ENCODE data around the gene FLII. TPM values are rescaled to one million over a fixed set of nuclear protein-coding genes. Genes with fewer than 3 reads are reported as not detected.
"Not testable (repeated sequence)": the region's sequence is repeated elsewhere in the genome, so short reads cannot be mapped to it uniquely, and the experiment has no call there.

The FLII gene
- total RNA-seq, 1 experiment from 2014 or later, result 115 TPM

GRCh38 chr17:18228176-18228682, 30.3 kb downstream of the FLII start:
- DNase-seq (ENCODE audit: low read depth in 1 of 2, low spot score in 2 of 2), result no peak
- Histone ChIP-seq H3K36me3 (no peaks in the 10 kb centered on the region; the same call in 1 of the 2 replicates), H3K4me1 (replicated peaks) (peaks cover 18% of the 10 kb centered on the region), H3K27ac (no peak overlapping the region), H3K4me3 (no peak overlapping the region), H3K9me3 (replicated peaks) (no peaks in the 10 kb centered on the region), H3K27me3 (replicated peaks) (no peaks in the 10 kb centered on the region)

DNA sequence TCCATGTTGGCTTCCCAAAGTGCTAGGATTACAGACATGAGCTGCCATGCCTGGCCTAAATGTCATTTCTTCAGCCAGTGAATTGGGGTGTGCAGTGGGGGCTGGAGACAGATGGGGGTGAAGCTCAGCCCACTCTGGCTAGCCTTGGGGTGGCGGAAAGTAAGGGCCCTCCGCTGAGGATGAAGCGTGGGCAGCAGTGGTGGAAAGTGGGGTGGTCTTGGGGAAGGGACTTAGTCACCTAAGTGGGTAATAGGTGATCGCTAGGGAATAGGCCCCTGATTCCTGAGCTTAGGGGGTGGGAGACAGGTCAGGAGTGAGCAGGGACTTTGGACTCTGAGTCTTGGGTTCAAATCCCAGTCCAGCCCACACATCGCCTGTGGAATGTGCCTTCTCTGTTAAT, 30.9 kb downstream of the FLII start:
- no peaks in the 10 kb centered on the region; the same call in 1 of the 2 replicates for H3K36me3 ChIP-seq
- H3K27me3 ChIP-seq (replicated peaks), result no peaks in the 10 kb centered on the region
- no peak overlapping the region for H3K4me3 ChIP-seq
- H3K27ac ChIP-seq, result no peak overlapping the region
- H3K9me3 ChIP-seq (replicated peaks), result no peaks in the 10 kb centered on the region
- peaks cover 18% of the 10 kb centered on the region for H3K4me1 ChIP-seq (replicated peaks)
- DNase-seq (ENCODE audit: low read depth in 1 of 2, low spot score in 2 of 2), result no peak

DNA sequence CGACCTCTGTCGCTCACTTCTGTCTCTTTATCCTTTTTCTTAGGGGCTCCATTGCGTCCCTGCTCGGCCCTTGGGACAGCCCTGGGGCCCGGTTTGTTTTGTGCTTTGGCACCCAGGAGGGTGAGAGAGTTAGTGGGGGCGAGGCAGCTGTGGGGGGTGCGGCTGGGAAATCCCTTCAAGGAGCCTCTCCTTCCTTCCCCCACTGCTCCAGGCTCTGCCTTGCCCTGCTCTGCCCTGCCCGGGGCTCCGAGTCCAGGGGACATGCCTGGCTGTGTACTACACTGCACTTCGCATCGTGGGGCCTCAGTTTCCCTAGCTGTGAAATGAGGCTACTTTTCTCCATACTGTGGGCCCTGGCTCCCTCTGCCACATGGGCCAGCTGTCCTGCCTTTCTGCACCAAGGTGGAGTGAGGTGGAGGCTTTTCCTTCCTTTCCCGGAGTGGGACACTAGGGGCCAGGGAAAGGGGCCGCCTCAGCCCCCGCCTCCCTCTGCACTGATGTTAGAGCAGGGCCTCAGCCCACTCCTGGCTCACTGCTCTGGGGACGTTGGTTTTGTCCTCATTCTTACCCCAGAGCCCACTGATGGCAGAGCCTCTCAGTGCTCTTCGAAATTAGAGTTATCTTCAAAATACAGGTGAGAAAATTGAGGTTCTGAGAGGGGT, 32.1 kb downstream of the FLII start:
- H3K4me3 ChIP-seq, result peak overlapping the region; percentile 69
- no peaks in the 10 kb centered on the region for H3K27me3 ChIP-seq (replicated peaks)
- H3K4me1 ChIP-seq (replicated peaks), result peaks cover 21% of the 10 kb centered on the region
- H3K36me3 ChIP-seq, result no peaks in the 10 kb centered on the region
- DNase-seq (ENCODE audit: low read depth in 1 of 2, low spot score in 2 of 2), result no peak
- H3K27ac ChIP-seq, result no peak overlapping the region
- H3K9me3 ChIP-seq (replicated peaks), result no peaks in the 10 kb centered on the region

DNA sequence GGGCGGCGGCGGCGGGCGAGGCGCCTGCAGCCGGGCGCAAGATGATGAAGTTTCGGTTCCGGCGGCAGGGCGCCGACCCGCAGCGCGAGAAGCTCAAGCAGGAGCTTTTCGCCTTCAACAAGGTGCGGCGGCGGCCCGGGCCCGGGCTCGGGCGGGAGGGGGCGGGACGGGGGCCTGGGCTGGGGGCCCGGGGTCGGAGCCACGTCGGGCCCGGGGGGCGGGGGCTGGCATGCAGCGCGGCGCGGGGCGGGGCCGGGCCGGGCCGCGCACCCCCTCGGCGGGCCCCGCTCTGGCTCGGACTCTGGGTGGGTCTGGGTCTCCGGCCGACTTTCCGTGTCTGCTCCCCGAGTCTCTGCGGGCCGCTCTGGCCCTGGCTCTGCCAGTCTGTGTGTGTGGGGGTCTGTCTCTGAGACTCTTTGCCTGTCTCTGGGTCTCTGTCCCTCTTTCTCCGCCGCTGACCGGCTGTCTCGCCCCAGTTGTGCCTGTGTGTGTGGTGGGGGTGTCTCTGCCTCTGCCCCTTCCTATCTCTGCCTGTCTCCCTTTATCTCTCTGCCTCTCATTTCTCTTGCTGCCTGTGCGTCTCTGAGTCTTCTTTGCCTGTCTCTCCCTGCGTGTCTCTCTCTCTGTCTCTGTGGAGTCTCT, 32.8 kb downstream of the FLII start:
- no peaks in the 10 kb centered on the region for H3K27me3 ChIP-seq (replicated peaks)
- no peaks in the 10 kb centered on the region for H3K9me3 ChIP-seq (replicated peaks)
- peak overlapping the region; percentile 69 for H3K4me3 ChIP-seq
- H3K4me1 ChIP-seq (replicated peaks), result peaks cover 27% of the 10 kb centered on the region
- DNase-seq (ENCODE audit: low read depth in 1 of 2, low spot score in 2 of 2), result peak in 1 of 2 experiments; percentile 34
- H3K27ac ChIP-seq, result no peak overlapping the region; the same call in 1 of the 2 replicates
- no peaks in the 10 kb centered on the region for H3K36me3 ChIP-seq

DNA sequence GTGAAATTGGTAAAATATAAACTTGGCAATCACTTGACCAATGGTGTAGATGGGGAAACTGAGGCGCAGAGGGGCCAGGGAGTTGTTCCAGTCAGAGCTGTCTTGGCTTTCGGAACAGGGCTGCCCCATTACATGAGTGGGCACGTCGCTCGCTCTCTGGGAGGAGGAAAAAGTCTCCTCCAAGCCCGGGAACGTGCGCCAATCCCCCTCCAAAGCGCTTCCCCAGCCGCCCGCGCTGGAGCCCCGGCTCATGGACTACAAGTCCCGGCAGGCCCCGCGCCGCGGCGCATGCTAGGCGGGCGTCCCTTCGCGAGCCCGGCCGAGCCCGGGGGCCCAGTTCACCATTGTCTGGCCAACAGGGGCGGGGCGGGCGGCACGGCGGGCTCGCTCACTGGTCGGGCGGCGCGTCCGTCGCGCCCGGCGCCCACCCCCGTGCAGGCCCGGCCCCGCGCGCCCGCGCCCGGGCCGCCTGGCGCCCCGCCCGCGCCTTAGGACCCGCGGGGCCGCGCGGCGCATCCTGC, 33.4 kb downstream of the FLII start, which contains the start of gene LLGL1:
LLGL1 (plus strand) TSS at position 515 of the 521 bp plus-strand sequence. CDS start 48 bp downstream, outside the sequence.
- Histone ChIP-seq H3K36me3 (no peaks in the 10 kb centered on the region), H3K27ac (peak within 1 kb of the TSS; percentile 38; the same call in 1 of the 2 replicates), H3K4me3 (peak within 1 kb of the TSS; percentile 69), H3K27me3 (replicated peaks) (no peaks in the 10 kb centered on the region), H3K9me3 (replicated peaks) (no peaks in the 10 kb centered on the region), H3K4me1 (replicated peaks) (peaks cover 31% of the 10 kb centered on the region)
- DNase-seq (ENCODE audit: low read depth in 1 of 2, low spot score in 2 of 2), result peak; percentile 77 to 95

DNA sequence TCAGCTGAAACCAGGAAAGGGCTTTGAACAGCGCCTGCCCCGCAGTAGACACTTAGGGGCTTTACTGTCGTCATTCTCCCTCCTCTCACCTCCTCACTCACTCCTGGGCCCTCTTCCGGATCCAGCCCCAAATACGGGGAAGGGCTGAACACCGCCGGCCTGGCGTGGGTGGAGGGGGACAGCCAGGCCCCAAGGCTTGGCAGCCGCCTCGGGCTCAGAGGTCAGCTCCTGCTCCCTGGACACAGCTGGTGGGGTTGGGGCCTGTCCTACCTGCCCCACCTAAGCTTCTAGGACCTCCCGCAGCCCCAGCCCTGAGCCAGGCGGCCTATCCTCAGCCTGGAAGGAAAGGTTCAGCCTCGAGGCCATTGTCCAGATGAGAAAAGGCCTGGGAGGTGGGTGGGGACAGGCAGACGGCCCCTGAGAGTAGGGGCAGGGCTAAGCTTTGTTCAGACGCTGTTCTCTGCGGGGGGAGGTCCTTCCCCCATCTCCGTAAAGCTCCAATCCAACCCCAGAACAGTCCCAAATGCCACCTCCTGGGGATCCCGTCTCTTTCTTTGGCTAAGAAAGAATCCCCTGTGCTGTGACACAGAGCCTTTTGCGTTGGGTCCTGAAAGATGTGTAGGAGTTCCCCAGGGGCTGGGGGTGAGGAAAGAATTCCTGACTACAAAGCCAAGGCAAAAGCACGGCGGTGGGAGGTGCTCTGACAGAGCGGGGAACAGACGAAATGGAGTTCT, 34.0 kb downstream of the FLII start:
- H3K9me3 ChIP-seq (replicated peaks), result no peaks in the 10 kb centered on the region
- no peaks in the 10 kb centered on the region for H3K36me3 ChIP-seq
- peak overlapping the region; percentile 38; the same call in 1 of the 2 replicates for H3K27ac ChIP-seq
- peaks cover 31% of the 10 kb centered on the region for H3K4me1 ChIP-seq (replicated peaks)
- H3K4me3 ChIP-seq, result peak overlapping the region; percentile 69
- no peak for DNase-seq (ENCODE audit: low read depth in 1 of 2, low spot score in 2 of 2)
- no peaks in the 10 kb centered on the region for H3K27me3 ChIP-seq (replicated peaks)

- Histone ChIP-seq H3K9me3 (replicated peaks) (no peaks in the 10 kb centered on the region), H3K27me3 (replicated peaks) (no peaks in the 10 kb centered on the region), H3K36me3 (no peaks in the 10 kb centered on the region), H3K4me3 (no peak overlapping the region), H3K4me1 (replicated peaks) (peaks cover 31% of the 10 kb centered on the region), H3K27ac (no peak overlapping the region)
- no peak for DNase-seq (ENCODE audit: low read depth in 1 of 2, low spot score in 2 of 2)
These were observed 34.5 kb downstream of the FLII start for GRCh38 chr17:18224053-18224386.

- H3K9me3 ChIP-seq (replicated peaks), result 0 out of 2 replicates have a peak, but pooled peaks cover 2% of the 10 kb centered on the region
- no peak for DNase-seq (ENCODE audit: low read depth in 1 of 2, low spot score in 2 of 2)
These were observed 39.7 kb downstream of the FLII start for GRCh38 chr17:18218756-18219415.

GRCh38 chr17:18217412-18218015, 41.0 kb downstream of the FLII start:
- DNase-seq (ENCODE audit: low read depth in 1 of 2, low spot score in 2 of 2), result peak; percentile 56 to 61
- H3K9me3 ChIP-seq (replicated peaks), result 0 out of 2 replicates have a peak, but pooled peaks cover 2% of the 10 kb centered on the region
- H3K4me3 ChIP-seq, result no peak overlapping the region
- peaks cover 14% of the 10 kb centered on the region for H3K4me1 ChIP-seq (replicated peaks)
- no peaks in the 10 kb centered on the region for H3K27me3 ChIP-seq (replicated peaks)
- no peak overlapping the region for H3K27ac ChIP-seq
- H3K36me3 ChIP-seq, result no peaks in the 10 kb centered on the region

More at GRCh38 chr17:18218756-18219415, 39.7 kb downstream of the FLII start:
- Histone ChIP-seq H3K4me1 (replicated peaks) (peaks cover 14% of the 10 kb centered on the region), H3K36me3 (no peaks in the 10 kb centered on the region), H3K27ac (no peak overlapping the region), H3K4me3 (no peak overlapping the region), H3K27me3 (replicated peaks) (no peaks in the 10 kb centered on the region)

DNA sequence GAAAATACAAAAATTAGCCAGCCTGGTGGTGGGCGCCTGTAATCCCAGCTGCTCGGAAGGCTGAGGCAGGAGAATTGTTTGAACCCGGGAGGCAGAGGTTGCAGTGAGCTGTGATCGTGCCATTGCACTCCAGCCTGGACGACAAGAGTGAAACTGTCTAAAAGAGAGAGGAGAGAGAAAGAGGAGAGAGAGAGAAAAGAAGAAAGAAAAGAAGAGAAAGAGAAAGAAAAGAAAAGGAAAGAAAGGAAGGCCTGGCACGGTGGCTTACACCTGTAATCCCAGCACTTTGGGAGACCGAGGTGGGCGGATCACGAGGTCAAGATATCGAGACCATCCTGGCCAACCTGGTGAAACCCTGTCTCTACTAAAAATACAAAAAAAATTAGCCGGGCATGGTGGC, 41.6 kb downstream of the FLII start:
- not testable (repeated sequence) for DNase-seq (ENCODE audit: low read depth in 1 of 2, low spot score in 2 of 2); H3K27me3 ChIP-seq (replicated peaks); H3K4me3 ChIP-seq; H3K27ac ChIP-seq; H3K9me3 ChIP-seq (replicated peaks); H3K36me3 ChIP-seq
- peaks cover 14% of the 10 kb centered on the region for H3K4me1 ChIP-seq (replicated peaks)

DNA sequence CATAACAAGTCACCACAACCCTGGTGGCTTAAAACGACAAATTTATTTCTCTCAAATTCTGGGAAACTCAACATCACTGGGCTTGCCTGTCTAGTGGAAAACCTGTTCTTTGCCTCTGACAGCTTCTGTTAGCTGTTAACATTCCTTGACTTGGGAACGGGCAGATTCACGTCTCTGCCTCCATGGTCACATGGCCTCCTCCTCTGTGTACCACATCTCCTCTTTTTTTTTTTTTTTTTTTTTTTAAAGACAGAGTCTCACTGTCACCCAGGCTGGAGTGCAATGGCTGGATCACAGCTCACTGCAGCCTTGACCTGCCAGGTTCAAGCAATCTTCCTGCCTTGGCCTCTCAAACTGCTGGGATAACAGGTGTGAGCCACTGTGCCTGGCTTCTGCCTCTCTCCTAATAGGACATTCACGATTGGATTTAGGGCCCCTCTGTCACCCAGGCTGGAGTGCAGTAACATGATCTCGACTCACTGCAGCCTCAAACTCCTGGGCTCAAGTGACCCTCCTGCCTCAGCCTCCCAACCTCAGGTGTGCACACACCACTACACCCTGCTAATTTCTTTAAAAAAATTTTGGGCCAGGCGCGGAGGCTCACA, 44.8 kb downstream of the FLII start:
- Histone ChIP-seq H3K27me3 (replicated peaks) (no peaks in the 10 kb centered on the region), H3K4me1 (replicated peaks) (no peaks in the 10 kb centered on the region), H3K36me3 (peaks cover 13% of the 10 kb centered on the region), H3K9me3 (replicated peaks) (0 out of 2 replicates have a peak, but pooled peaks cover 2% of the 10 kb centered on the region), H3K4me3 (no peak overlapping the region), H3K27ac (no peak overlapping the region)
- DNase-seq (ENCODE audit: low read depth in 1 of 2, low spot score in 2 of 2), result no peak

GRCh38 chr17:18208092-18208491, 50.4 kb downstream of the FLII start:
- Histone ChIP-seq H3K27me3 (replicated peaks) (no peaks in the 10 kb centered on the region), H3K27ac (no peak overlapping the region), H3K4me1 (replicated peaks) (no peaks in the 10 kb centered on the region), H3K9me3 (replicated peaks) (no peaks in the 10 kb centered on the region), H3K4me3 (no peak overlapping the region), H3K36me3 (peaks cover 56% of the 10 kb centered on the region)
- no peak for DNase-seq (ENCODE audit: low read depth in 1 of 2, low spot score in 2 of 2)
